GM21381 (cell line): ENCODE data around the gene LRRC49.
"Not testable (repeated sequence)": the region's sequence is repeated elsewhere in the genome, so short reads cannot be mapped to it uniquely, and the experiment has no call there.

ENCODE experiments used
- ATAC-seq: cut with Tn5 transposase; IDR thresholded peaks from one replicate; pipeline ENCODE4 v1.9.1; 2021; ENCODE audit warnings: mild to moderate bottlenecking, moderate library complexity; ENCODE audit not compliant: unreplicated experiment

LRRC49 gene

DNA sequence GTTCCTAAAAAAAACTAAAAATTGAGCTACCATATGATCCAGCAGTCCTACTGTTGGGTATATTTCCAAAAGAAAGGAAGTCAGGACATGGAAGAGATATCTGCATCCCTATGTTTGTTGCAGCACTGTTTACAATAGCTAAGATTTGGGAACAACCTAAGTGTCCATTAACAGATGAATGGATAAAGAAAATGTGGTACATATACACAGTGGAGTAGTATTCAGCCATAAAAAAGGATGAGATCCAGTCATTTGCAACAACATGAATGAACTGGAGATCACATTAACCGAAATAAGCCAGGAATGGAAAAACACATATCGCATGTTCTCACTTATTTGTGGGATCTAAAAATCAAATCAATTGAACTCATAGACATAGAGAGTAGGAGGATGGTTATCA lies 29.5 kb downstream of the LRRC49 start:
- ATAC-seq = no peak

- no peak for ATAC-seq
Measured at GRCh38 chr15:70923311-70924080, 30.9 kb downstream of the LRRC49 start.

- ATAC-seq = not testable (repeated sequence)
Measured at GRCh38 chr15:70926914-70927313, 34.3 kb downstream of the LRRC49 start.

GRCh38 chr15:70931821-70932220 lies 39.2 kb downstream of the LRRC49 start:
- no peak for ATAC-seq

DNA sequence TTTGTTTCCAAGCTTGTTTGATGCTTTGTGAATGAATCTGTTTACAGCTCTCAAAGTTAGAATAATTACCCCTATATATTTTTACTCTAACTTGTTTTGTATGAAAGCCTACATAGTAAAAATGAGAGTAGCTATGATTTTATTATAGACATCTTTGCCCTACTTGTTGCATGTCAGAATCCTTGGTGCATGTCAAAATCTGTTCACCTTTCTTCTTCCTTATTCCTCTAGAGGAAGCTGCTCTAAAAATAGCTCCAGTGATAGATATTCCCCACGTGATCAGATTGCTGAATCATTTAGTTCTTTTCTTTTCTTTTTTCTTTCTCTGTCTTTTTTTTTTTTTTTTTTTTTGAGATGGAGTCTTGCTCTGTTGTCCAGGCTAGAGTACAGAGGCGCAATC lies 39.8 kb downstream of the LRRC49 start:
- ATAC-seq = no peak

DNA sequence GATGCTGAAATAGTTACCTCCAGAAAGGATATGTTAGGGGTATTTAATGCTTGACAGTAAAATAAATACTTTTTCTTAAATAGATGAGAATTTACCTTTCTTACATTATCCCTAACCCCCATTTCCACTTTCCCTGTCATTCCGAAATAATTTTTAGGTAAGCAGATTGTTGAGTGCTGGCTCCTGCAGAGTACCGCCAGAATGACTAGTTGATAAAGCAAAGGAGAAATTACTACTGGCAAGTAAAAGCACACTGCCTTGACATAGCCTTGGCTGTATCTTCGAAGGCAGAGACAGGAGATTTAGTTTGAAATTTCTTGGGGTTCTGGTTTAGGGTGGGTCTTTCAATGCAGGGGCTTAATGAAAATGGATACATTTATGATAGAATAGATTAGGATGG lies 40.8 kb downstream of the LRRC49 start:
- no peak for ATAC-seq

DNA sequence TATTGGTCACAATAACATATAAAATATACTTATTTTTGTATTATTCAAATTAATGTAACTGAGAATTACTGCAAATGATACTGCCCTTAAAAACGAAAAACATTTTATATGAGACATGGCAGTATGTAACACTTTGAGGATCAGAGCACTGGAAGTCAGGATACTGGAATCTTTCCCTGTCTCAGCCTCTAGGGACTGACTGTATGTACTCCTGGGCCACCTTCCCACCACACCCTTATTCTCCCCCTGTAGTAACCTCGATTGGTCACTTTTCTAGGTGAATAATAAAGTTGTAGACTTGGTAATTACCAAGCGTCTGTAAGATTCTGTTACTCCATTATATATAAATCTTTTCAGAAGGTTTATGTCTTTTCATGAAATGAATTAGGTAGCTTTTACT lies 43.0 kb downstream of the LRRC49 start:
- no peak for ATAC-seq

DNA sequence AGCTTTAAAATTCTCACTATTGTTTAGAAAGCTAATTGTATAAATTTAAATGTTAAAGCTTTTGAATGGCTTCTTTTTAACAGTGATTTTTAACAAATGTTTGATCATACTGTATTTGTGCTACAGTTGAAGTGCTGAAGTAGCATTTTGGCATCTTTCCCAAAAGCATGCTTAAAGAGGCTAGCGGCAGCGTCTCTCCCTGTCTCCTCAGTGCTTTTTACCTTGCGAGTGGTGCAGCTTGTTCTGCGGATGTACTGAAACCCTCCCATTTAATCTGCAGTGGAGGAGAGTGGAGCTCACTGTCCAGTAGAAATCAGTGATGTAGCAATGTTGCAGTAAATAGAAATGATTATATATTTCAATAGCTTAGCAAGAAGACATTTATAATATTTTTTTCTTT lies 43.7 kb downstream of the LRRC49 start:
- no peak for ATAC-seq

GRCh38 chr15:70943285-70943684 lies 50.7 kb downstream of the LRRC49 start:
- not testable (repeated sequence) for ATAC-seq

- ATAC-seq = no peak
Measured at GRCh38 chr15:70947351-70948335, 55.0 kb downstream of the LRRC49 start.

DNA sequence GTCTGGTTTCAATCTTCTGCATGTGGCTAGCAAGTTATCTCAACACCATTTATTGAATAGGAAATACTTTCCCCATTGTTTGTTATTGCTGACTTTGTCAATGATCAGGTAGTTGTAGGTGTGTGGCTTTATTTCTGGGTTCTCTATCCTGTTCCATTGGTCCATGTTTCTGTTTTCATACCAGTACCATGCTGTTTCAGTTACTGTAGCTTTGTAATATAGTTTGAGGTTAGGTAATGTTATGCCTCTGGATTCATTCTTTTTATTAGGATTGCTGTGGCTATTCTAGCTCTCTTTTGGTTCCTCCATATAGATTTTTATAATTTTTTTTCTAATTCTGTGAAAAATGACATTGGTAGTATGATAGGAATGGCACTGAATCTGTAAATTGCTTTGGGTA lies 58.3 kb downstream of the LRRC49 start:
- ATAC-seq = no peak

DNA sequence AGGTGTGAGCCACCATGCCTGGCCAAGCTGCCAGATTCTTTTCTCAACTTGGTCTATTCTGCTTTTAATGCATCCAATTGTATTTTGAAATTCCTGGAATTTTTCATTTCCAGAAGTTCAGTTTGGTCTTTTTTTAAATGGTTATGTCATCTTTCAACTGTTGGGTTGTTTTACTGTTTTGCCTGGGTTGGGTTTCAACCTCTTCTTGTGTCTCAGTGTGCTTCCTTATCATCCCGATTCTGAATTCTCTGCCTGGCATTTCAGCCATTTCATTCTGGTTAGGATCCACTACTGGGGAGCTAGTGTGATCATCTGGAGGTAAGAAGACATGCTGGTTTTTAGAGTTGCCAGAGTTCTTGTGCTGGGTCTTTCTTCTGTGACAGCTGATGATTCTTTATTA lies 61.5 kb downstream of the LRRC49 start:
- no peak for ATAC-seq

DNA sequence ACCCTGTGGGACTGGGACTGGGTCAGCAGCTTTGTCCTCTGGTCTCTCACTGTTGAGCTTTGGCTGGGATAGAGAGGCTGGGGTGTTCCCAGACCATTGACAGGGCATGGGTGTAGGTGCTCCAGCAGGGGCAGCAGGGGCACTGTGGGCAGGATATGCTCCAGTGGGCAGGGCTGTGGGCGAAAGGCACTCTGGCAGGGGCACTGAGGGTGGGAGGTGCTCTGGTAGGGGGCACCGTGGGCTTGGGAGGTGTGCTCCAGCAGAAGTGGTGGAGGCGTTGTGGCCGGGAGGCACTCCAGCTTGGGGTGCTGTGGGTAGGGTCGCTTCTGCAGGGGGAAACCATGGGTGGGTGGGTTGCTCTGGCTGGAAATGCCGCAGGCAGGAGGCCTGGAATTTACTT lies 62.1 kb downstream of the LRRC49 start:
- no peak for ATAC-seq

- ATAC-seq = no peak
Measured at GRCh38 chr15:70955151-70955550, 62.5 kb downstream of the LRRC49 start.

- no peak for ATAC-seq
Measured at GRCh38 chr15:70956201-70956995, 63.8 kb downstream of the LRRC49 start.

GRCh38 chr15:70962084-70962483 lies 69.5 kb downstream of the LRRC49 start:
- ATAC-seq = no peak

DNA sequence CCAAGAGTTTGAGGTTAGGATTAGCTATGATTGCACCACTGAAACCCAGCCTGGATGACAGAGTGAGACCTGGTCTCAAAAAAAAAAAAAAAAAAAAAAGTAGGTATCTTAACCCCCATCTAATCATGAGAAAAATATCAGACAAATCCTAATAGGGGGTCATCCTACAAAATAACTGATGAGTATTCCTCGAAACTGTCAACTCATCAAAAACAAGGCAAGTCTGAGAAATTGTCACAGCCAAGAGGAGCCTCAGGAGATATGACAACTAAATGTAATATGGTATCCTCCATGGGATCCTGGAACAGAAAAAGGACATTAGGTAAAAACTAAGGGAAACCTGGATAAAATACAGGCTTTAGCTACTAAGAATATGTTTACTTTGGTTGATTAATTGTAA lies 70.6 kb downstream of the LRRC49 start:
- no peak for ATAC-seq

GRCh38 chr15:70964058-70964457 lies 71.4 kb downstream of the LRRC49 start:
- ATAC-seq = no peak

GRCh38 chr15:70964686-70965085 lies 72.1 kb downstream of the LRRC49 start:
- no peak for ATAC-seq

GRCh38 chr15:70967646-70968045 lies 75.0 kb downstream of the LRRC49 start:
- no peak for ATAC-seq
